Measurements from ENCODE around the gene PRR4.

PRR4 gene, protein sequence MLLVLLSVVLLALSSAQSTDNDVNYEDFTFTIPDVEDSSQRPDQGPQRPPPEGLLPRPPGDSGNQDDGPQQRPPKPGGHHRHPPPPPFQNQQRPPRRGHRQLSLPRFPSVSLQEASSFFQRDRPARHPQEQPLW

DNA sequence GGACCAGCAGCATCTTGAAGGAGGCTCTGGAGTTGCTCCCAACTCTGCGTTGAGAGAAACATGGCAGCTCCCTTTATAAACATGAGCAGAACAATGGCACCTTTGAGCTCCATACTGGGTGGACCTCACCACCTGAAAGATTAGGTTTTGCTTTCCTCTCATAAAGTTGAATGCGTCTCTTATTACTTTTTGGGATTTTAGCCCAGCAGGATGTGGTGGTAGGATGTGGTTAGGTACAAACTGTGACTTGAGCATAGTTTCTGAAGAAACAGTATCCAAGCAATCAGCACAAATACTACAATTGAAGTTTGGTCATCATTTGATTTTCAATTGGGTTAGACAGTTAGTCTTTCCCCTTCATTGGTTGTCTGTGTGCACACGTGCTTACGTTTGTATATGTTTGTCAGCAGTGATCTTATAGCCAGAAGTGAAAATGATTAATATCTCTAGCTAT, at the start of gene PRR4:
Gene PRR4, minus strand, starts transcription at position 51 of the 454 bp plus-strand sequence. Its CDS starts 38 bp downstream, at position 13.
- H3K4me1 ChIP-seq (ENCODE audit: control insufficient read depth, insufficient read depth, low read length) = no peaks in the 10 kb centered on the region
- H3K27me3 ChIP-seq (ENCODE audit: control insufficient read depth, insufficient read depth, low read length) = no peaks in the 10 kb centered on the region
- H3K36me3 ChIP-seq (ENCODE audit: control insufficient read depth, insufficient read depth, low read length) = no peaks in the 10 kb centered on the region
- H3K9me3 ChIP-seq (ENCODE audit: control insufficient read depth, insufficient read depth, low read depth, low read length) = no peaks in the 10 kb centered on the region
- no peak within 1 kb of the TSS for H3K4me3 ChIP-seq (ENCODE audit: low read depth, low read length)
- no peak within 1 kb of the TSS for H3K9ac ChIP-seq (ENCODE audit: low read length)
- no peak within 1 kb of the TSS for H3K27ac ChIP-seq (ENCODE audit: low read depth, low read length)

DNA sequence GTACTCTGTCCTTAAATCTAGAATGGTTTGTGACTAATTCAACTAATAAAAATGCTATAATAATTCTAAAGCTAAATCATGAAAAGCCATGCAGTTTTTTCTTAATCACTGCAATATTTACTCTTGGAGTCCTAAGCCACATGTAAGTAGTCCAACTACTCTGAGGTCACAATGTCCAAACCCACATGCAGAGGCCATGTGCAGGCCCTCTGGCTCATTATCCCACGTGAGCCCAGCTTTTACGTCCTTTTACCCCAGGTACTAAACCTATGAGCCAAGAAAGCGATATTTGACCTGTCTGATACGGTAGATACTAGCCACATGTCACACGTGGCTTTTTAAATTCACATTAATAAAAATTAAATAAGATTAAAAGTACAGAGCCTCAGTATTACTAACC, 47.6 kb upstream of the PRR4 start:
- Histone ChIP-seq H3K27me3 (ENCODE audit: control insufficient read depth, insufficient read depth, low read length) (no peaks in the 10 kb centered on the region), H3K9ac (ENCODE audit: low read length) (no peak overlapping the region), H3K36me3 (ENCODE audit: control insufficient read depth, insufficient read depth, low read length) (no peaks in the 10 kb centered on the region), H3K4me1 (ENCODE audit: control insufficient read depth, insufficient read depth, low read length) (no peaks in the 10 kb centered on the region), H3K4me3 (ENCODE audit: low read depth, low read length) (no peak overlapping the region), H3K27ac (ENCODE audit: low read depth, low read length) (no peak overlapping the region), H3K9me3 (ENCODE audit: control insufficient read depth, insufficient read depth, low read depth, low read length) (no peaks in the 10 kb centered on the region)

DNA sequence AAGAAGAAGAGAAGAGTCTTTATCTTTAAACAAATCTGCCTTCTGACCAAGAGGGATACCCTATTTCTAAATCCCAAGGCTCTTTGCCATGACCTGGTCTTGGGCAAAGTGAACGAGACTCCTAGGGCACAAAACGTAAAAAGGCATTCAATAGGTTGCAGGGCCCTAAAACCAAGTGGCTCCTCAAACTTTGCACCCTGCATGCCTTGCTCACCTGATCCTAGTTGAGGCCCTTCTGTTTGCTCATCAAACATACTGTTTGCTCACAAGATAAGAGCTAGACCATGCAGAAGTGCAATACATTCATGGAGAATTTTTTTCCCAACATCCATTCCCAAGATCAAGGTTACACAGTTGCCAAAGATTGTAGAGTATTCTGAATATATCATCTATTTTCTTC, 42.7 kb upstream of the PRR4 start:
- H3K36me3 ChIP-seq (ENCODE audit: control insufficient read depth, insufficient read depth, low read length) = no peaks in the 10 kb centered on the region
- H3K9me3 ChIP-seq (ENCODE audit: control insufficient read depth, insufficient read depth, low read depth, low read length) = no peaks in the 10 kb centered on the region
- H3K27me3 ChIP-seq (ENCODE audit: control insufficient read depth, insufficient read depth, low read length) = no peaks in the 10 kb centered on the region
- H3K27ac ChIP-seq (ENCODE audit: low read depth, low read length) = no peak overlapping the region
- H3K4me1 ChIP-seq (ENCODE audit: control insufficient read depth, insufficient read depth, low read length) = no peaks in the 10 kb centered on the region; the same call in 1 of the 2 replicates
- no peak overlapping the region for H3K9ac ChIP-seq (ENCODE audit: low read length)
- H3K4me3 ChIP-seq (ENCODE audit: low read depth, low read length) = no peak overlapping the region

DNA sequence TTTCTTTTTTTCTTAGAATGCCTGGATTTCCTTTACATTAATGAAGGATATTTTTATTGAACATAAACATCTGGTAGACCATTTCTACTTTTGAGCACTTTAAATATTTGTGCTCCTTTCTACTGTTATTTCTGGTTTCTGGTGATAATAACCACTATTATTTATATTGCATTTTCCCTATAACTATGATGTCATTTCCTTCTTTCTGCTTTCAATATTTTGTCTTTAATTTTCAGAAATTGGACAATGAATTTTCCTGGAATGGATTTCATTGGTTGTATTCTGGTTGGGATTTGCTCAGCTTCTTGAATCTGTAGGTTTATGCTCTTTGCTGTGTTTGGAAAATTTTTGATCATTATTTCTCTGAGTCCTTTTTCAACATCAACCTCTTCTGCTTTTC, 40.0 kb upstream of the PRR4 start:
- Histone ChIP-seq H3K27me3 (ENCODE audit: control insufficient read depth, insufficient read depth, low read length) (no peaks in the 10 kb centered on the region), H3K9me3 (ENCODE audit: control insufficient read depth, insufficient read depth, low read depth, low read length) (no peaks in the 10 kb centered on the region), H3K9ac (ENCODE audit: low read length) (no peak overlapping the region), H3K4me3 (ENCODE audit: low read depth, low read length) (no peak overlapping the region), H3K4me1 (ENCODE audit: control insufficient read depth, insufficient read depth, low read length) (no peaks in the 10 kb centered on the region; the same call in 1 of the 2 replicates), H3K27ac (ENCODE audit: low read depth, low read length) (no peak overlapping the region), H3K36me3 (ENCODE audit: control insufficient read depth, insufficient read depth, low read length) (no peaks in the 10 kb centered on the region)

DNA sequence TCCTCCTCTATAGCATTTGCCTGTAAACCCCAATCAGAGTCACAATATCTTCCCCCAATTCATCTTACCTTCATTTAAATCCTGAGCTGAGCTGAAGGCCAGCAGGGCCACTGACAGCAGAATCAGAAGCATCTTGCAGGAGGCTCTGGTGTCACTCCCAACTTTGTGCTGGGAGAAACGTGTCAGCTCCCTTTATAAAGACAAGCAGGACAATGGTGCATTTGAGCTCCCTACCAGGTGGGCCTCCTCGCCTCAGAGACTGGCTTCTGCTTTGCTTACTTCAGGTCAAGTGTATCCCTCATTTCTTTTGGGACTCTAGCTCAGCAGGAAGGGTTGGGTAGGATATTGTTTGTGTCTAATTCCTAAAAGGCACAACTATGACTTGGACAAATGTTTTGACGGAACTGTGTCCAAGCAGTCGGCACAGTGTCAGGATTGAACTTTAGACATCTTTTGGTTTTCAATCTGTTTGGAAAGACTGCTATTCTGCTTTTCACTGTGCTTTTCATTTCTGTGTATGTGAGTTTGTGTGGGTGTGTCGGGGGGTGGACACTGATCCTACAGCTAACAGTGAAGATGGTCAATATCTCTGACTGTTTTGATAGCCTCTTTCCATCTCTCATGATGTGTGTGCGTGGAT, 34.9 kb upstream of the PRR4 start, which contains the start of gene PRH1:
Gene PRH1, minus strand, starts transcription at position 170 of the 640 bp plus-strand sequence. Its CDS starts 38 bp downstream, at position 132.
- Histone ChIP-seq H3K27me3 (ENCODE audit: control insufficient read depth, insufficient read depth, low read length) (no peaks in the 10 kb centered on the region), H3K9me3 (ENCODE audit: control insufficient read depth, insufficient read depth, low read depth, low read length) (no peaks in the 10 kb centered on the region), H3K27ac (ENCODE audit: low read depth, low read length) (no peak within 1 kb of the TSS), H3K4me3 (ENCODE audit: low read depth, low read length) (no peak within 1 kb of the TSS), H3K36me3 (ENCODE audit: control insufficient read depth, insufficient read depth, low read length) (peaks cover 4% of the 10 kb centered on the region; the same call in 1 of the 2 replicates), H3K9ac (ENCODE audit: low read length) (no peak within 1 kb of the TSS), H3K4me1 (ENCODE audit: control insufficient read depth, insufficient read depth, low read length) (no peaks in the 10 kb centered on the region)

DNA sequence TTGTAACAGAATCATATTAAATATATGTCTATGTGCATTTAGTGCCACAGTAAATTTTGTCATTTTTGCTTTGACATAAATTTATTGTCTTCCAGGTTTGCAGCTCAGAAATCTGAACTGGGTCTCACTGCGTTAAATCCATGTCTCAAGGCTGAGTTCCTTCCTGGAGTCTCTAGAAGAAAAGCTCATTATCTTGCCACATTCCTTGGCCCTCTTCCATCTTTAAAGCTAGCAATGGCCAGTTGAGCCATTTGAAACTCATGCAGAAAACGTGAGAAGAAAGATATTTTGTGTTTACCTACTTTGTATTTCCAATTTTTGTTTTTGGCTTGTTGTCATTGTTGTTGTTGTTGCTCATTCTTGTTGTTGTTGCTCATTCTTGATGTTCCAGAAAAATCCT, 24.1 kb upstream of the PRR4 start:
- no peaks in the 10 kb centered on the region for H3K9me3 ChIP-seq (ENCODE audit: control insufficient read depth, insufficient read depth, low read depth, low read length)
- no peaks in the 10 kb centered on the region for H3K4me1 ChIP-seq (ENCODE audit: control insufficient read depth, insufficient read depth, low read length)
- H3K27ac ChIP-seq (ENCODE audit: low read depth, low read length) = no peak overlapping the region
- H3K9ac ChIP-seq (ENCODE audit: low read length) = no peak overlapping the region
- no peak overlapping the region for H3K4me3 ChIP-seq (ENCODE audit: low read depth, low read length)
- H3K36me3 ChIP-seq (ENCODE audit: control insufficient read depth, insufficient read depth, low read length) = no peaks in the 10 kb centered on the region
- no peaks in the 10 kb centered on the region for H3K27me3 ChIP-seq (ENCODE audit: control insufficient read depth, insufficient read depth, low read length)

DNA sequence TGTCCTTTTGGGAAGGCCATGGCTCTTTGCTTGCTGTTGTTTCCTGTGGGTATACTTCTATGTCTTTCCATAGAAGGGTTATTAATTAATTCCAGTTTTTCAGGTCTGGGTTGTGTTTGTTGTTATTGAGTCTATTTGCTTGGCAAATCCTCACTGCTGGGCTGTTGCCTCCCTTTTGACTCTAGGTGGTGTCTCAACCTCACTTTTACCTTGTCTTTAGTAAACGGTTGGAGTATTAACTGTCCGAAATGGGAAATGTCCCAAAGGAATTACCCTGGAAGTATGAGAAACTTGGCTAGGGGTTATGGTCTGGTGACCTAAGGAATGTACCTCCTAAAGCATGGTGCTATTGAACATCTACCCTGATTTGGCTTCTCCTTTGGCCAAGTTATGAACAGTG, 18.1 kb upstream of the PRR4 start:
- Histone ChIP-seq H3K27ac (ENCODE audit: low read depth, low read length) (no peak overlapping the region), H3K4me3 (ENCODE audit: low read depth, low read length) (no peak overlapping the region), H3K27me3 (ENCODE audit: control insufficient read depth, insufficient read depth, low read length) (no peaks in the 10 kb centered on the region), H3K4me1 (ENCODE audit: control insufficient read depth, insufficient read depth, low read length) (no peaks in the 10 kb centered on the region), H3K9me3 (ENCODE audit: control insufficient read depth, insufficient read depth, low read depth, low read length) (no peaks in the 10 kb centered on the region), H3K9ac (ENCODE audit: low read length) (no peak overlapping the region), H3K36me3 (ENCODE audit: control insufficient read depth, insufficient read depth, low read length) (no peaks in the 10 kb centered on the region)

DNA sequence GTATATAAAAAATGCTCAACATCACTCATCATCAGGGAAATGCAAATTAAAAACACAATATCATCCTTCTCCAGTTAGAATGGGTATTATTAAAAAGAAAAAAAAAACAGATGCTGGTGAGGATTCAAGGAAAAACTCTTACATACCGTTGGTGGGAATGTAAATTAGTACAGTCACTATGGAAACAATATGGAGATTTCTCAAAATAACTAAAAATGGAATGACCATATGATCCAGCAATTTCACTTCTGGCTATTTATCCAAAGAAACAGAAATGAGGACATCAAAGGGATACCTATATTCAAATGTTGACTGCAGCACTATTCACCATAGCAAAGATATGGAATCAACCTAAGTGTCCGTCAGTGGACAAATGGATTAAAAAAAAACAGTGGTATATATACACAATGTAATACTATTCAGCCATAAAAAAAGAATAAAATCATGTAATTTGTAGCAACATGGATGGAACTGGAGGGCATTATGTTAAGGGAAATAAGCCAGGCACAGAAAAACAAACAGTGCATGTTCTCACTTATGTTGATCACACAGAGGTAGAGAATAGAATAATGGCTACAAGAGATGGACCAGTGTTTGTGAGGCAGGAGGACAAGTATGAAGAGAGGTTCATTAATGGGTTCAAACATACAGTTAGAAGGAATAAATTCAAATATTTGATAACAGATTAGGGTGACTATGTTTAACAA, 14.4 kb upstream of the PRR4 start:
- Histone ChIP-seq H3K27ac (ENCODE audit: low read depth, low read length) (no peak overlapping the region), H3K36me3 (ENCODE audit: control insufficient read depth, insufficient read depth, low read length) (no peaks in the 10 kb centered on the region), H3K4me1 (ENCODE audit: control insufficient read depth, insufficient read depth, low read length) (no peaks in the 10 kb centered on the region), H3K9ac (ENCODE audit: low read length) (no peak overlapping the region), H3K4me3 (ENCODE audit: low read depth, low read length) (no peak overlapping the region), H3K27me3 (ENCODE audit: control insufficient read depth, insufficient read depth, low read length) (no peaks in the 10 kb centered on the region), H3K9me3 (ENCODE audit: control insufficient read depth, insufficient read depth, low read depth, low read length) (peaks cover 6% of the 10 kb centered on the region; the same call in 1 of the 2 replicates)

DNA sequence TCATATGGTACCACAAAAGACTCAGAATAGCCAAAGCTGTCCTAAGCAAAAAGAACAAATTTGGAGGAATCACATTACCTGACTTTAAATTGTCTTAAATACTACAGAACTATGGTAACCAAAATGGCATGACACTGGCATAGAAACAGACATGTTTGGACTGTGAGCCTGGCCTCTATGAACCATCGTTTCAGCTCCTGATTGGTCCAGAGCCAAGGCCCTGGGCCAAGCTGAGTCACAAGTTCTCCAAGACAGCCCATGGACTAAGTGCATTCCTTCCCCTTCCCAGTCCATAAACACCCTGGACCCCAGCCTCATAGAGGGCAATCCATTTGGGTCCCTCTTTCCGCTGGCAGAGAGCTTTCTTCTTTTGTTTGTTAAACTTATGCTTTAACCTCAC, 12.1 kb upstream of the PRR4 start:
- no peak overlapping the region for H3K9ac ChIP-seq (ENCODE audit: low read length)
- no peak overlapping the region for H3K4me3 ChIP-seq (ENCODE audit: low read depth, low read length)
- H3K36me3 ChIP-seq (ENCODE audit: control insufficient read depth, insufficient read depth, low read length) = no peaks in the 10 kb centered on the region
- H3K27ac ChIP-seq (ENCODE audit: low read depth, low read length) = no peak overlapping the region
- no peaks in the 10 kb centered on the region for H3K4me1 ChIP-seq (ENCODE audit: control insufficient read depth, insufficient read depth, low read length)
- H3K9me3 ChIP-seq (ENCODE audit: control insufficient read depth, insufficient read depth, low read depth, low read length) = peaks cover 20% of the 10 kb centered on the region
- H3K27me3 ChIP-seq (ENCODE audit: control insufficient read depth, insufficient read depth, low read length) = no peaks in the 10 kb centered on the region

DNA sequence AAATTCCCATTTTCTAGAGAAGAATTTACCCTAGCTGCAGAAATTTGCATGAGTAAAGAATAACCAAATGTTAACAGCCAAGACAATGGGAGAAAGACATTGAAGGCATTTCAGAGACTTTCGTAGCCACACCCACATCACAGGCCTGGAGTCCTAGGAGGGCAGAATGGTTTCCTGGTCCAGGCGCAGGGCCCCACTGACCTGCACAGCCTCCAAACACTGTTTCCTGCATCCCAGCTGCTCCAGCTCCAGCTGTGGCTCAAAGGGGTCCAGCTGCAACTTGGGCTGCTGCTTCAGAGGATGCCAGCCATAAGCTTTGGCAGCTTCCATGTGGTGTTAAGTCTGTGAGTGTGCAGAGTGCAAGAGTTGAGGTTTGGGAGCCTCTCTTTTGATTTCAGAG, 6.5 kb upstream of the PRR4 start:
- peaks cover 32% of the 10 kb centered on the region for H3K9me3 ChIP-seq (ENCODE audit: control insufficient read depth, insufficient read depth, low read depth, low read length)
- H3K4me3 ChIP-seq (ENCODE audit: low read depth, low read length) = no peak overlapping the region
- H3K36me3 ChIP-seq (ENCODE audit: control insufficient read depth, insufficient read depth, low read length) = peaks cover 5% of the 10 kb centered on the region; the same call in 1 of the 2 replicates
- no peaks in the 10 kb centered on the region for H3K27me3 ChIP-seq (ENCODE audit: control insufficient read depth, insufficient read depth, low read length)
- H3K4me1 ChIP-seq (ENCODE audit: control insufficient read depth, insufficient read depth, low read length) = no peaks in the 10 kb centered on the region
- H3K27ac ChIP-seq (ENCODE audit: low read depth, low read length) = no peak overlapping the region
- no peak overlapping the region for H3K9ac ChIP-seq (ENCODE audit: low read length)

DNA sequence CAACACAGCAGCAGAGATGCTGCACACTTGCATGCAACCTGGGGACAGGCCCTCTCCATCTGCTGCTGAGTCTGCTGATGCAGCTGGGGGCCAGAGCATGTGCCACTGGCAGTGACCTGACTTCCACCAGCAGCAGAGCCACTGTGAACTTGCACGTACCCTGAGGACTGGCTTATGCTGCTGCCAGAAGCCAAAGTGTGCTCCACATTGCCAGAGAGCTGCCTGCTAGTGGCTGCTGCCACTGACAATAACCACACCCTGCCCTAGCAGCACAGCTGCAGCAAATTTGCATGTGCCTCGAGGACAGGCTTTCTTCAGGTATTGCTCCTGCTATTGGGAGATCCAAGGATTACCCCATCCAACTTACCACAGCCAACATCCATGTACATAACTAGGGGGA, 4.5 kb upstream of the PRR4 start:
- Histone ChIP-seq H3K36me3 (ENCODE audit: control insufficient read depth, insufficient read depth, low read length) (peaks cover 5% of the 10 kb centered on the region; the same call in 1 of the 2 replicates), H3K9me3 (ENCODE audit: control insufficient read depth, insufficient read depth, low read depth, low read length) (peaks cover 27% of the 10 kb centered on the region), H3K27me3 (ENCODE audit: control insufficient read depth, insufficient read depth, low read length) (no peaks in the 10 kb centered on the region), H3K4me1 (ENCODE audit: control insufficient read depth, insufficient read depth, low read length) (no peaks in the 10 kb centered on the region), H3K27ac (ENCODE audit: low read depth, low read length) (no peak overlapping the region), H3K9ac (ENCODE audit: low read length) (no peak overlapping the region), H3K4me3 (ENCODE audit: low read depth, low read length) (no peak overlapping the region)
